HG02852 (cell line): Measurements from ENCODE around the gene OCA2.
"Not testable (repeated sequence)": the region's sequence is repeated elsewhere in the genome, so short reads cannot be mapped to it uniquely, and the experiment has no call there.

Experiments used
- ATAC-seq: cut with Tn5 transposase; IDR thresholded peaks from one replicate; pipeline ENCODE4 v1.9.1; 2021; ENCODE audit warnings: mild to moderate bottlenecking, moderate library complexity; ENCODE audit not compliant: unreplicated experiment

OCA2 gene

DNA sequence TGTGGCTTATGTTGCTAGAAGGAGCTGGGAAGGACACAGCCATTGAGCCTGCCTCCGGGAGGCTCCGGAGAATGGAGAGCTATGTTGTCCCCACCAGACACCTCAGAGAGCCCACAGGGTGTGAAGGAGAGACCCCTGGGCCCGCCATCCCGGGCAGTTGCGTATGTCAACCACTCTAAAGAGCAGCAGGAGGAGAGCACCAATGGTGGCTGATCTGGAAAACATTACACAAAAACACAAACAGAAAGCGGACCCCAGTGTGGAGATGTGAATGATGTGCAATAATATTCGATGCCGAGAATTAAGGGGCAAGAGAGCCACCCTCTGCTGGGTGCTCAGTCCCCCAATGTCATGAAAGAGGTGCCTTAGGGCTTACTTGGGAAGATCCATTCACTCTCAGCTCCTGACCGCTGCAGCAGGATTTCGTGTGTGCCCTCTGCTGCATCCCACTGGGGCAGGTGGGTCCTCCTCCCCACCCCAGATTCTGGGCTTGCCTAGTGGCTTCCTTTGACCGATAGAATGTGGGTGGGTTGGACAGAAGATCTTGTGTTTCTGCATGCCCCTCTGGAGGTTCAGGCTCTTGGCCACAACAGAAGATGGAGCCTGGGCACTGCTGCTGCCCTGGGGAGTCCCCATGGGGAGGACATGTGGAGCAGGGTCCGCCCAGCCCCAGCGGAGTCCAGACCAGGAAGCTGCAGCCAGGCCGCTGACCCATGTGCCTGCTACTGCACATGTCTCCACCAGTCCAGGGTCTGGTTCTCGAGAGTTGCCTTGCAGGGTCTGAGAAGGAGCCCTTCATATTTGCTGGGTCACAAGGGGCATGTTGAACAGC is 245.3 kb downstream of the OCA2 start:
- ATAC-seq, result no peak

GRCh38 chr15:27851858-27852210 is 247.3 kb downstream of the OCA2 start:
- no peak for ATAC-seq

DNA sequence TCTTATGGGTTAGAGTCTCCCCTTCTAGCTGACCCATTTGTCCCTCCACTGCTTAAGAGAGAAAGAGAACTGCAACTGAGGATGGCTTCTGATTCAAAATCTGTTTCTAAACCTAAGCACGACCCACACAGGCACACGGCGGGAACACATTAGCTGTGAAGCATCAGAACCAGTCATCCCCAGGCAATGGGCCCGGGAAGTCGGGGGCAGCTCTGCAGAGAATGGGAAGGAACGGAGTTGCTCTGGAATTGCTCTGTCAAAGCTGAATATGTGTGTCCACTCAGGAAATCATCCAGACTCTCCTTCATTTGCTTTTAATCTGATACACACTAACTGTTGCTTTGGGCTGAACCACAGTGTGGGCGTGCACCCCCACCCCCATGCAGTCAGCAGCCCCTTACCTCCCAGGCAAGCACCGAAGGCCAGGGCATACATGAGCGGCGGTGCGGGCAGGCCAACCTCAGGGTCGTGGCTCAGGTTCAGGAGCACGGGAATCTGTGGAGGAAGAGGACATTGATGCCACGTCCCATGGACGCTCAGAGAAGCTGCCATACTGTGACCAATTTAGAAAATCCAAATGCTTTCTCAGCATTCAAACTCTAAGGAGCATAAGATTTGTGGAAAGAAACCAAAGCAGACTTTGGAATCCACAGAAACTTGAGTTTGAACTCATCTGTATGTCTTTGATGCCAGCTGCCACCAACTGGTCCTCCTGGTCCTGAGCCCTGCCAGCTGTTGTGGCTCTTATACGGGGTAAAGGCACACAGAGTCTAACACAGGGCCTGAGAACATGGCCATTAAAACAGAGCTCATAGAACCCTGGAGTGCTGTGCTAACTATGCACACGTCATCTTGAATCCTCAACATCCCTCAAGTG is 247.9 kb downstream of the OCA2 start:
- ATAC-seq, result no peak

- ATAC-seq, result no peak
These were observed 249.1 kb downstream of the OCA2 start for GRCh38 chr15:27850050-27850449.

DNA sequence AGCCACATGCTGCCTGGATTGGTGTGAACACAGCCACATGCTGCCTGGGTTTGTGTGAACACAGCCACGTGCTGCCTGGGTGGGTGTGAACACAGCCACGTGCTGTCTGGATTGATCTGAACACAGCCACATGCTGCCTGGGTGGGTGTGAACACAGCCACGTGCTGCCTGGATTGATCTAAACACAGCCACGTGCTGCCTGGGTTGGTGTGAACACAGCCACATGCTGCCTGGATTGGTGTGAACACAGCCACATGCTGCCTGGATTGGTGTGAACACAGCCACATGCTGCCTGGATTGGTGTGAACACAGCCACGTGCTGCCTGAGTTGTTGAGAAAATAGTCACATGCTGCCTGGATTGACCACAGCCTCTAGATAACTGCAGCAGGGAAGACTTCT is 250.2 kb downstream of the OCA2 start:
- not testable (repeated sequence) for ATAC-seq

DNA sequence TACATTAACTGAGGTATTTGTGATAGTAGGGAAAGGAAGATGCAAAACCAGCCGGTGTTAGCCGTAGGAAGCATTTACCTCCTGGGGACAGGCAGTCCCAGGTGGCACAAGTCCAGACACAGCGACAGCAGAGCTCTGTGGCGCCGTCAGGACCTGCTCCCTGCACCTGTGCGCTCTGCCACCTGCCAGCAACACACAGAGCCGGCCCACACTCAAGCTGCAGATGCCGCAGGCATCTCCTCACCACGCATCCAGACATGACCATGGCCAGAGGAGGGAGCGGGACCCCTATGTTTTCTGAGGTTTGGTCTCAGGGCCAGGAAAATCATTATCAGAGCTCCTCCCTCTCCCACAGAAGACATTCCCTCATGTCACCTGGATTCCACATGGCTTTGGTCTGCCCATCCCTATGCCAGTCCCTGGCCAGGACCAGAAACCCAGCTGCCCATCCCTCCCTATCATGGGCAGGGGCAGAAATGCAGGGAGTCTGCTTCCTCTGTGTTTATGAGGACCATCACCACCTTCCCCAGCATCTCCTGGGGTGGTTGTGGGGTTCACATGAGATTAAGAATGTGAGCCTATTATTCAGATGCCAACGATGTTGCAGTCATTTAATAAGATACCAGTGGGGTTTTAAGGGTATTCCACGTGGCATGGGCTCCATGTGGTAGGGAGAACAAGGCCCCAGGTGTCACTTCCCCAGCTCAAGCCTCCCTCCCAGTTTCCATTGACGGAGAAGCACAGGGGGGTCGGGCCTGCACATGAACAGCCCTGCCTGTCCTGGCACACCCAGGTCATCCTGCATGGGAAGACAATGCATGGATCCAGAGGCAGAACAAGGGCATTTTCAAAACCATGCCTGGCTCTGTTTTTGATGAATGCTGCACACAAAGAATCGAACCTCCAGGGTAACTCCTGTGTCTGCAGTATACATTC is 251.1 kb downstream of the OCA2 start:
- ATAC-seq, result no peak

DNA sequence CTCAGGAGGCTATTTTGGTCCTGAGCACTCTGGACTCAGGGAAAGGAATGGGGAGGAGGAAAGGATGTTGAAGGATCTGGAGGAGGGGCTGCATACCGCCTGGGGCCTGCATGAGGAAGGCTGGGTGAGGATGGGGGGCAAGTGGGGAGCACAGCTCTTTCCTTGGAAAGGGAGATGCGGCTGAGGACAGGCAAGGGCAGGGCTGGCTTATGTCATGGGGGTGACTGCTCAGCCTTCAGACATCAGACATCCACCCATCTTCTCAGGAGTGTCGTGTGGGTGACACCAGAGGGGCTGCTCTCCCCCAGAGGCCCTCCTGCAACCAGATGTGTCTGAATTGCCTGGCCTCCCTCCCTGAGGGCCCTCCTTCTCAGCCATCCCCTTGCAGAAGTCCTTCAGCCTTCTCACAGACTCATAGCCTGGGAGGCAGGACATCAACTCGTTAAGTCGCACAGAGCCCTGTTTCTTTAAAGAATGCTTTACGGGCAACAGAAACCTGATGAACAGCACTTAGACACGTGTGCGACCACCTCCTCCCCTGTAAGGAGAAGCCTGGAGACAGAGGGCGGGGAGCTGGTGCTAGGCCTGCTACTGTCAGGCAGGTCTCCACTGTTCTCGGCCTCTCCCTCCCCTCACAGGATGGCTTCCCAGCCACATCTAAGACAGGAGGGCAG is 252.3 kb downstream of the OCA2 start:
- ATAC-seq, result no peak

GRCh38 chr15:27845535-27846369 is 253.4 kb downstream of the OCA2 start:
- ATAC-seq, result no peak

DNA sequence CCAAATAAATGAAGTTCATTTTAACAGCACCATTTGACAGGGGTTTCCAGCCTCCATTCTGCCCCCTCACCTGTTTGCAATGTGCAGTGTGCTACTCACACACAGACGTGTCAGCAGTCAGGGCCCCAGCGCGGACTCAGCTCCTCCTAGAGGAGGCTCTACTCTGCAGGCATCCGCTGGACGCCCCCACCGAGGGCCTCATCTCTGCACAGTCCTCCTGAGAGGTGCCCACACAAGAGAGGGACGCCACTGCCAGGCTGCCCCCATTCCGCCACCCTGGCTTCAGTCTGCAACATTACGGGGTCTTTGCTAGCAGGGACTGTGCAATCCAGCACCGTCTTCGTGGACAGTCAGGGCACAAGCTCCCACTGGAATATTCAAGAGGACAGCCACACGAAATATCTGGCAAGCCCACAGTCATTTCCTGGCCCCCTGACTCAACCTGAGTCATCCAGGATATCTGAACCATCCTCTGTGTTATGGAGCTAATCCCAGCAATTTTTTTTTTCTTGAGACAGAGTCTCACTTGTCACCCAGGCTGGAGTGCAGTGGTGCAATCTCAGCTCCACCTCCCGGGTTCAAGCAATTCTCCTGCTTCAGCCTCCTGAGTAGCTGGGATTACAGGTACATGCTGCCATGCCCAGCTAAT is 255.0 kb downstream of the OCA2 start:
- no peak for ATAC-seq

DNA sequence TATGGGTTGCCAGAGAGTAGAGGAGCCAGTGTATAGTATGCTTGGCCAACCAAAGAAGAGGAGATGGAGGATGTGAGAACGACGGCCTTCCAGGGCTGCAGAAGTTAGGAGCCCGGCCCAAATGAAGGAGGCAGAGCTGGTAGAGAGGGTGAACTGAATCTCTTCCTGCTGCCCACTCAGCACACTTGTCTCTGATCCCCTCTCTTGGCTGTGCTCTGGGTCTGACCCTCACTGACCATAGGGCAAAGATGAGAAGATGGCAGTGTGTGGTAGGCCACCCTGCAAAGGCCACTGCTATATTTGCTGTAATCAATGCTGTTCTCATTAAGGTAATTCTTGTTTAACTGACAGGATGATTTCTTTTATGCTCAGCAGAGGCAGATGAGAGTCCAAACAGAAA is 256.0 kb downstream of the OCA2 start:
- no peak for ATAC-seq

- ATAC-seq, result no peak
These were observed 256.6 kb downstream of the OCA2 start for GRCh38 chr15:27842526-27842925.

DNA sequence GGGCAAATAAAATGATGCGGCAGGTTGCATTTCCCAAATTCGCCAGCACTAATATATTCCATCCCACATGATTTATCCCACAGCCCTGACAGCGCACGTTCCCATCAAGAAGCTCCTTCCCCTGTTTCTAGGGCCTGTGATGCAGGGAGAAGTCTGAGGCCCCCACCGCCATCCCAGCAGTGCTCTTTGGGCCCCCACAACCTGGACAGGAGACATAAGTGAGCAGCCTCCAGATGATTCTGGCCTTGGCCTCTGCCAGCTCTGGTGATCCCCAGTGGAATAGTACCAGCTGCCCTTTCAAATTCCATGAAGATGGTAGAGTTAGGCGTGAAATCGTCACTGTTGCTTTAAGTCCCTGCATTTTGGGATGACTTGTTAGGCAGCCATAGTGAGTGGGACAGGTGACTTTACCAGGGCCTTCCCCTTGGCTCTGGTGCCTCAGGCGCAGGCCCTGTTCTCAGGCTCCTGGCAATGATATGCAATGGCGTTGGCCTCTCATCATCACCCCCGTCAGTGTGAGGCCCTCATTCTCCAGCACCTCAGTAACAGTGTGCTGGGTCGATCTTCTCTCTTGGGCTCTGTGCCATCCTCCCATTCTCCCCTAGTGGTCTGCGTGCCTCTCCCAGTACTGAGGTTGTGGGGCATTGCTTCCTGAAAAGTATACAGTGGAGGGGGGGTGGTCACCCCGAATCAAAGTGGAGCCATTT is 263.7 kb downstream of the OCA2 start:
- no peak for ATAC-seq

DNA sequence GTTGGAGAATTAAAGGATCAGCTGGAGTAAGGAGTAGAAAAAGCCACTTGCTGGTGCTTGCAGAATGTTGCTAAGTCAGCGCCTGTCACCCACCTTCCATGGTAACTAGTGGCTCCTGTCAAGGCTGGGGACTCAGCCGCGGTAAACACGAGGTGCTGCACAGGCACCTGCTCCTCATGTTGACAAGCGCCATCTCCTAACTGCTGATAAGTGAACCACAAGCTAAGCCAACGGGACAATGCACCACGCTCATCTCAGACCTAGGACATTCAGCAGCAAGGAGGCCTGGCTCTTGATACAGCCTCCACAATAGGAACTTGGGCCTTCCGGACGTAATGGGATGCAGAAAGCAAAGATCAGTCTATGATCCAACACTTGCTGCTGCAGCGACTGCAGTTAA is 264.4 kb downstream of the OCA2 start:
- ATAC-seq, result no peak

- ATAC-seq, result no peak
These were observed 265.1 kb downstream of the OCA2 start for GRCh38 chr15:27833974-27834373.

DNA sequence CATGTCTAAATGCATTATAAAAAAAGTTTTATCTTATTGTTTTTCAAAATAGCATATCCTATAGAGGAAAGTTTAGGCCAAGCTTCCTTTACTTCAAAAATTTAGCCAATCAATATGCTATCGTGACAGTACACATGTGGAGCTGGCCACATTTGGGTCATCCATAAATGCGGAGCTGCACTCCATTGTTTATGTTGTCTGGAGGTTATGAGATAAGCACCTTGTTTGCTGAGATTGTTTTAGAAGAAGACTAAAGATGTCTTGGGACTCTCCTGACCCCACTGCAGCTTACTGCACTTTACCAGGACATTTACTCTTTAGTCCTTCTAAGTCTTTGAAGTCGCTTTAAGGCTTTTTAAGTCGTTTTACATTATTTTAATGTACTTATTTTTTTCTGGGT is 265.9 kb downstream of the OCA2 start:
- no peak for ATAC-seq

- no peak for ATAC-seq
These were observed 266.9 kb downstream of the OCA2 start for GRCh38 chr15:27832237-27832596.

DNA sequence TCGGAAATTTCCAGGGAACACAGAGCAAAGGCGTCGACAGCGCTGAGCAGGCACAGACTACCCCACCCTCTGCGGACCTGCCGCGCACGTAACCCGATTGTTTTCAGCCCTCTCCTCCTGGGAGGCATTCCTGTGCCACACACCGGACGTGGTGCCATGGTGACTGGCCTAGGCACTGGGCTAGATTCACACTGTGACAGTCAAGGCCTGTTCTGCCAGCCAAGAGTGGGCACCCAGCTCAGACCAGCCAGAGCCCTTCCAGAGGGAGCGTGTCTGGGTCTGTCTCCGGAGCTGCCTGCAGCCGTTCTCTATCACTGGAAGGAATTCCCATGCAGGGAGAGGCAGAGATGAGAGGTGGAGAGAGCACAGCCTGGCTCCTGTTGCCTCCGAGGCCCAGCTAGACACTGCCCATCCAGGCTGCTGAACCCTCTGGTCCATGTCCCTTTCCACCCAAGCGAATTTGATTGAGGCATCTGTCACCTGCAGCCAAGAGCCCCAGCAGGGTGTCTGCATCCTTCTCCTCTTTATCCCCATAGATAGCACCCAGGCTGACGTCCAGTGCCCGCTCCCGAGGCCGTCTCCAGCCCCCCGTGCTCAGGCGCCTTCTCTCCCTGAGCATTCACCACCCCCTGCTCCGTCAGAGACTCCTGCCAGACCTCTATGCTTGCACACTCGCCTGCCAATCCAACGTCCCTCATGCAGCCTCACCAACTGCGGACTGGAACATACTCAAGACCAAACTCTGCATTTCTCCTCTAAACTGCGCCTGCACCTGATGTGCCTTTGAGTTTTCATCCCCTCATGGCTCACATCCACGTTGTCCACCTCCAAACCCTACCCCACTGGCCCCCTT is 267.5 kb downstream of the OCA2 start:
- ATAC-seq, result no peak

DNA sequence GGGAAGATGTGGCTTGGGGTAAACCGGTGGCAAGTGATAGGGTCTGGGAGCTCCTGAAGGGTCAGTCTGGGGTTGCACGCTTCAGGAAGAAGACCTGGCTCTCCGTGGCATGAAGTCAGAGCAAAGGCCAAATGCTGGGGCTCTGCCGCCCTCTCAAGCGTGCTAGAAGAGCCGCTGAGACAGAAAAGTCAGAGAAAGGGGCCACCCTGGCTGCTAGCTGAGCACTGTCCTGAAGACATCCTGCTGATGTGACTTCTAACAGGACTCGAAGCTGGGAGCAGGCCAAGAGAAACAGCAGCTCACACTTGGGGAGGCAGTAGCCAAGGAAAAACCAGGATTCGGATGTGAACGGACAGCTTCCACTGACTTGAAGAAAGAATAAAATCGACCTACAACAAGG is 270.4 kb downstream of the OCA2 start:
- no peak for ATAC-seq
